Measurements from ENCODE around the gene EYS. TPM values are rescaled to one million over a fixed set of nuclear protein-coding genes. Genes with fewer than 3 reads are reported as not detected.

Gene EYS
- total RNA-seq, 4 donors from 2014 or later = 0.15 TPM; not detected in 3

- no peak for TF ChIP-seq POLR2A (IDR thresholded peaks at IDR 0.05)
- no peak for TF ChIP-seq EP300 (IDR thresholded peaks at IDR 0.05)
- no peak for TF ChIP-seq POLR2AphosphoS5 (IDR thresholded peaks at IDR 0.05)
- no peak for TF ChIP-seq CTCF (IDR thresholded peaks at IDR 0.05)
- no peaks in the 10 kb centered on the region for H3K27me3 ChIP-seq
- H3K4me1 ChIP-seq = no peaks in the 10 kb centered on the region
- WGBS, 2 donors (ENCODE audit: low coverage in 1 of 2) = 67 to 100% methylated on average over 1 of the region's 1 CpG
- H3K4me3 ChIP-seq = no peak overlapping the region
- H3K36me3 ChIP-seq = no peaks in the 10 kb centered on the region
- no peak for ATAC-seq
- no peaks in the 10 kb centered on the region for H3K9me3 ChIP-seq
- H3K27ac ChIP-seq = no peak overlapping the region
Measured at GRCh38 chr6:64713175-64713574, 993.9 kb downstream of the EYS start.

- TF ChIP-seq POLR2AphosphoS5 (IDR thresholded peaks at IDR 0.05) (no peak), CTCF (IDR thresholded peaks at IDR 0.05) (no peak)
- Histone ChIP-seq H3K4me1 (no peaks in the 10 kb centered on the region), H3K27ac (no peak overlapping the region), H3K9me3 (no peaks in the 10 kb centered on the region), H3K36me3 (no peaks in the 10 kb centered on the region), H3K4me3 (no peak overlapping the region), H3K27me3 (no peaks in the 10 kb centered on the region)
- WGBS, 2 donors (ENCODE audit: low coverage in 1 of 2) = 37 to 40% methylated on average over 2 of the region's 2 CpGs
- no peak for ATAC-seq
Measured at GRCh38 chr6:64712606-64713005, 994.4 kb downstream of the EYS start.

GRCh38 chr6:64703922-64704321, 1003.1 kb downstream of the EYS start:
- no peak for ATAC-seq
- no peaks in the 10 kb centered on the region for H3K27me3 ChIP-seq
- H3K27ac ChIP-seq = no peak overlapping the region
- H3K4me3 ChIP-seq = no peak overlapping the region
- TF ChIP-seq EP300 (IDR thresholded peaks at IDR 0.05) (no peak), CTCF (IDR thresholded peaks at IDR 0.05) (no peak), POLR2AphosphoS5 (IDR thresholded peaks at IDR 0.05) (no peak), POLR2A (IDR thresholded peaks at IDR 0.05) (no peak)
- no peaks in the 10 kb centered on the region for H3K4me1 ChIP-seq
- H3K9me3 ChIP-seq = no peaks in the 10 kb centered on the region
- no peaks in the 10 kb centered on the region for H3K36me3 ChIP-seq
- 45 to 46% methylated on average over 2 of the region's 2 CpGs for WGBS, 2 donors (ENCODE audit: low coverage in 1 of 2)

GRCh38 chr6:64696053-64696452, 1011.0 kb downstream of the EYS start:
- Histone ChIP-seq H3K36me3 (no peaks in the 10 kb centered on the region), H3K27ac (no peak overlapping the region), H3K4me1 (no peaks in the 10 kb centered on the region), H3K4me3 (no peak overlapping the region), H3K27me3 (no peaks in the 10 kb centered on the region), H3K9me3 (peaks cover 0 to 23% (median 0%) of the 10 kb centered on the region in 3 donors)
- ATAC-seq = no peak
- 75 to 88% methylated on average over 1 of the region's 1 CpG for WGBS, 2 donors (ENCODE audit: low coverage in 1 of 2)
- TF ChIP-seq EP300 (IDR thresholded peaks at IDR 0.05) = no peak
- no peak for TF ChIP-seq POLR2AphosphoS5 (IDR thresholded peaks at IDR 0.05)
- TF ChIP-seq POLR2A (IDR thresholded peaks at IDR 0.05) = no peak
- TF ChIP-seq CTCF (IDR thresholded peaks at IDR 0.05) = no peak

GRCh38 chr6:64694356-64694755, 1012.7 kb downstream of the EYS start:
- no peak for ATAC-seq
- H3K4me3 ChIP-seq = no peak overlapping the region
- H3K27ac ChIP-seq = no peak overlapping the region
- TF ChIP-seq POLR2A (IDR thresholded peaks at IDR 0.05) (no peak), POLR2AphosphoS5 (IDR thresholded peaks at IDR 0.05) (no peak), CTCF (IDR thresholded peaks at IDR 0.05) (no peak), EP300 (IDR thresholded peaks at IDR 0.05) (no peak)
- H3K9me3 ChIP-seq = peaks cover 0 to 29% (median 0%) of the 10 kb centered on the region in 3 donors
- no peaks in the 10 kb centered on the region for H3K27me3 ChIP-seq
- WGBS, 2 donors (ENCODE audit: low coverage in 1 of 2) = 67 to 80% methylated on average over 1 of the region's 3 CpGs
- H3K36me3 ChIP-seq = no peaks in the 10 kb centered on the region
- H3K4me1 ChIP-seq = no peaks in the 10 kb centered on the region

Measured in gastroesophageal sphincter (tissue), 4 donors.